T-helper 2 cell (primary cell): ENCODE measurements around the gene CDC42EP1.
"Not testable (repeated sequence)": the region's sequence is repeated elsewhere in the genome, so short reads cannot be mapped to it uniquely, and the experiment has no call there.

Source experiments
- DNase-seq, 5 experiments: peaks; one replicate each; pipeline versions ENCODE4 v3.0.0 to v3.0.0-alpha.2; 2012 to 2022

The CDC42EP1 gene

DNA sequence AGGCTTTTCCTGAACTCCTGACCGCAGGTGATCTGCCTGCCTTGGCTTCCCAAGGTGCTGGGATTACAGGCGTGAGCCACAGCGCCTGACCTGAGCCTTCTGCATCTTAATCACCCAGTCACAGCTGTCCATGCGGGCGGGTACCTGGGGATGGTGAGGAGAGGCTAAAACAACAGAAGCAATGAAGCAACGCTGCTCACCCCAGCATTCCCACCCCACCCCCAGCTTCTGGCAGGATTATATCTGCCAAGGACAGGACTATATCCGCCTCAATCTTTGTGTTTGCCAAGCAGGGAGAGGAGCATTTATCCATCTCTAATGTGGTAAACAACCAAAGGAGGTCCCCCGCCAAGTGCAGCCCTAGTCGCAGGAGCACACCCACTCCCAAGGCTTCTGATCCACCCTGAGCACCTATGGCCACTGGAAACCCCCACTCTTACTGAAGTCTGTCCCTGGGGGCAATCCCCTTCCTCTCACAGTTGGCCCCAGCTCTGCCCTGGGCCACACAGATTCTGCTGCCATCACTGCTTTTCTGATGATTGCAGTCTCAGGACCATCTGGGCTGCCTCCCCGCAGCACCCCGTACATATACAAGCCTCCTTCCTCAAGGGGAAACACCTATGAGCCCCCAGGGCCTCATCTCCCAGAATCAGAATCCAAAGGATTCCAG lies 28.4 kb downstream of the CDC42EP1 start:
- DNase-seq = no peak

DNA sequence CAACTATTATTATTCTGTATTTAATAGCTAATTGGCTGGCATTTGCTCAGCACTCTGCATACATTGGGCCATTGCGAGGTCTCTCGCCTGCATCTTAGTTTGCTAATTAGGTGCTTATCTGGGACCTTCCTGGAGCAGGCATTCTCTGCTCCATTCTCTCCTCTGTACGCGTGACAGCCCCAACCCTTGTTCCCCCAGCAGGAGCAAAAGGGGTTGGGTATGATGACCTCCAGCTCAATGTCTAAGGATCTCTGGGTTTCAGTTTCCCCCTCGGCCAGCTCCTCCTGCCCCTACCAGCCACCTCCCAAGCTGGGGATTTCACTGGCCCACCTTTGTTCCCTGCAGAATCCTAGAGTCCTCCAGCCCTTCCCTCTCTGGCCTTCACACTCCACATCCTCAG lies 29.4 kb downstream of the CDC42EP1 start:
- no peak for DNase-seq

DNA sequence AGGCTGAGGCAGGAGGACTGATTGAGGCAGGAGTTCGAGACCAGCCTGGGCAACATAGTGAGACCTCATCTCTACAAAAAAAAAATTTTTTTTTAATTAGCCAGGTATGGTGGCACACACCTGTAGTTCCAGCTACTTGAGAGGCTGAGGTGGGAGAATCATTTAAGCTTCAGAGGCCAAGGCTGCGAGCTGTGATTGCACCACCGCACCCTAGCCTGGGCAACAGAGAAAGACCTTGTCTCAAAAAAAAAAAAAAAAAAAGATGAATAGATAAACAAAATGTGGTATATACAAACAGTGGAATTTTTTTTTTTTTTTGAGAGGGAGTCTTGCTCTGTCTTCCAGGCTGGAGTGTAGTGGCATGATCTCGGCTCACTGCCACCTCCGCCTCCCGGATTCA lies 30.8 kb downstream of the CDC42EP1 start:
- not testable (repeated sequence) for DNase-seq

DNA sequence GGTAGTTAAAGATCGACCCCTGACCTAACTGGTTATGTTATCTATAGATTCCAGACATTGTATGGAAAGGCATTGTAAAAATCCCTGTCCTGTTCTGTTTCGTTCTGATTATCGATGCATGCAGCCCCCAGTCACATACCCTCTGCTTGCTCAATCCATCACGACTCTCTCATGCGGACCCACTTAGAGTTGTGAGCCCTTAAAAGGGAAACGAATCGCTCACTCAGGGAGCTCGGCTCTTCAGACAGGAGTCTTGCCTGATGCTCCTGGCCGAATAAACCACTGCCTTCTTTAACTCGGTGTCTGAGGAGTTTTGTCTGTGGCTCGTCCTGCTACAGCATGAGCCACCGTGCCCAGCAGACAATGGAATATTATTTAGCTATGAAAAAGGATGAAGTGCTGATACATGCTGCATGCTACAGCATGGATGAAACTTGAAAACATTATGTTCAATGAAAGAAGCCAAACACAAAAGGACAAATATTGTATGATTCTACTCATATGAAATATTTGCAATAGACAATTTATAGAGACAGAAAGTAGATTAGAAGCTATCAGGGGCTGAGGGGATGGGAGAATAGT lies 31.6 kb downstream of the CDC42EP1 start:
- no peak for DNase-seq

DNA sequence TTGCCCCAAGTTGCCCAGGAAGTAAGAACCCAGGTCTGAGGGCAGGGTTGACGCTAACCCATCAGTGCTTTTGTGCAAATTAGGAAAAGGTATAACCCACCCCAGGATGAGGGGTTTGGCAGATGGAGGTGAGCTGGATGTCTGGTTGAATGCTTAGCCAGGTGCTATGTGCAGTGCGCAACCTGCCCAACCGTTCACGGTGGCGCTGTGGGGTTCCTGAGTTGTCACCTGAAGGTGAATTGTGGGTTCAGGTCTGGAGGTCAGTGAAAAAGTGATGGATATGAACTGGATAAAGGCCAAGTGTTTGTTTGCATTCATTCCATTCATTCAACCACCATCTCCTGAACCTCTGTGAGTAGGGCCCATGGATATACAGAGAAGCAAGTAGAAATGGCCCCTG lies 34.0 kb downstream of the CDC42EP1 start:
- no peak for DNase-seq

DNA sequence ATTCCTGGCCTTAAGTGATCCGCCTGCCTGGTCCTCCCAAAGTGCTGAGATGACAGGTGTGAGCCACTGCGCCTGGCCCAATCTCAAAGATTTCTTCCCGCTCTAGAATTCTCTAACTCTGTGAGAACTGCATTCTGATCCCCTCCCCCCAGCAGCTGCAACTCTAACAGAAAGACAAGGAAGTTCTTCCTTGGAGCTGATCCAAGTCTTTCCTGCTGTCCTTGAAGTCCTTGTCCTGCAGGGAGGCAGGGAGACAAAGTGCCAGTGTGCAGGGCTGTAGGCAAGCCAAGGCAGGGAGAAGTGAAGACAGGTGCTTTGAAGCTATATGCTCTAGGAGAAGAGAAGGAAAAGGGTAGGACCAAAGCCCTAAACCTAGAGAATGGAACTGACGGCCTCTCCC lies 38.9 kb downstream of the CDC42EP1 start:
- no peak for DNase-seq

DNA sequence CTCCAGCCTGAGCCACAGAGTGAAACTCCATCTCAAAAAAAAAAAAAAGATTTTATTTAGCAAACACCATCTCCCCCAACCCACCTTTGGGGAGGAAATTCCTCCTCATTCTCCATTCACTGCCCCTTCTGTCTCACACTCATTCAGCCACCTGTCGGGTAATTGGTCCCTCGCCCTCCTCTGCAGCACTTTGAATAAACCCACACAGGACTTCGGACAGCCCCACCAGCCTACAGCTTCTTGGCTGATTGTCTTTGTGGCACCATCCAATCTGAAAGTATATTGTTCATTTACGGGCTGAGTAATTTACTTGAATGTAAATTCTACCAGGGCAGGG lies 40.9 kb downstream of the CDC42EP1 start:
- DNase-seq = no peak

DNA sequence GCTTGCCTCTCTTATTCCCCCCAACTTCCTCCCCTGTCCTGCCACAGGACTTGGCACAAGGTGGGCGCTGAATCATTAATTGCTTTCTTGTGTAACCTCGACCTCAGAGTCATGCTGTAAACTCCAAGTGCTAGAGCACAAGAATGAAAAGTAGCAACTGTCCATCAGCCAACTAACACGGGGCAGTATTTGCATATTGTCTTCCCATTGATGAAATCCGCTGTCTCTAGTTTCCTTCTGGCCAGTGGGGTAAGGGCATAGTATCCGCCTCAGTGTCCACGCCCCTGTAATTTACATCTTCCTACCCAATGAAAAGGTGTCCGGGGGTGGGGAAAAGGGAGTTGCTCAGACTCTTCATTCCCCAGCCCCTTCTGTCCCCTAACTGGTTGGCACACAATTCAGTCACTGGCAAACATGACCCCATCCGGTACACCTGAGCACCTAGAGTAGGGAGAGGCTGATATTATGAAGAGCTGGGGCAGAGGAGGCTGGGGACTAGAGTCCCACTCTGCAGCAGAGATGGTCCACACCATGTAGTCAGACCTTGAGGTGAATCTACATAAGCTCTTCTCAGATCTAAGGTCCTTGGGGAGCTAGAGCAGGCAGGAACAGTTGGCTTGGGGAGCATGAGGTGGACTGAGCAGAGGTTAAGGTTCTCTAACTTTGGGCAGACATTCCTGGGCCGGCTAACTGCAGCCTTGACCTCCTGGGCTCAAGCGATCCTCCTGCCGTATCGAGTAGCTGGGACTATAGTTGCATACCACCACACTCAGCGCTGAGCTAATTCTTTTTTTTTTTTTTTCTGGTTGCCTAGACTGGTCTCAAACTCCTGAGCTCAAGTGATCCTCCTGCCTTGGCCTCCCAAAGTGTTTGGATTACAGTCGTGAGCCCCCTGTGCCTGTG lies 41.5 kb downstream of the CDC42EP1 start:
- DNase-seq = no peak

DNA sequence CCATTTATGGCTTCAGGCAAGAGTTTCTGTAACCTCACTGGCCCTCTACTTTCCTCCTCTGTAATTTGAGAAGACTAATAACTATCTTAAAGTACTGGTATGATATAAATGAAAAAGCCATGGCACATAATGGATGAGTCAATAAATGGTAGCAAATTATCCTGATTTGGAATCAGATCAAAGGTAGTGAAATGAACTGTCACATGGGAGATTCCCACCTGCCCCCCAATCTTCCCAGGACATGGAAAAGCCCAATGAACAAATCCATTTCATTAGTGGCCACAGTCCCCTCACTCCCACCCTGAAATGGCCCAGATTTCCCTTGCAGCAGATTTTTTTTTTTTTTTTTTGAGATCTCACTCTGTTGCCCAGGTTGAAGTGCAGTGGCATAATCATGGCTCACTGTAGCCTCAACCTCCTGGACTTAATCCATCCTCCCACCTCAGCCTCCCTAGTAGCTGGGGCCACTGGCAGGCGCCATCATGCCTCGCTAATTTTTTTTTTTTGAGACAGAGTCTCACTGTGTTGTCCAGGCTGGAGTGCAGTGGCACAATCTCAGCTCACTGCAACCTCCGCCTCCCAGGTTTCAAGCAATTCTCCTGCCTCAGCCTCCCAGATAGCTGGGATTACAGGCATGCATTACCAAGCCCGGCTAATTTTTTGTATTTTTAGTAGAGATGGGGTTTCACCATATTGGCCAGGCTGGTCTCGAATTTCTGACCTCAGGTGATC lies 42.4 kb downstream of the CDC42EP1 start:
- DNase-seq = not testable (repeated sequence)

DNA sequence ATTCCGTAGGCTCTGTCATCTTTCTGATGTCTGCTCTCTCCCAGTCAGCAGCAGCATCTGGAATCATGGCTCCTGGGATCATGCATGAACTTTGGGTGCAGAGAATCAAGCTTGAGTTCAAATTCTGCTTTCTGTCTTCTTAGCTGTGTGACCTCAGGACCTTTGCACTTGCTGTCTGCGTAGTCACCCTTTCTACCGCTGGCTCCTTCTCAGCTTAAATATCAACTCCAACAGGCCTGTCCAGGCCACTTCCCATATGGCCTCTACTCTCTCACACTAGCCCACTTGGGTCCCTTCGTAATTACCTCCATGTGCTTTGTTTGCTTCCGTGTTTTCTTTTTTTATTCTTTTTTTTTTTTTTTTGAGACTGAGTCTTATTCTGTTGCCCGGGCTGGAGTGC lies 43.8 kb downstream of the CDC42EP1 start:
- DNase-seq = no peak

DNA sequence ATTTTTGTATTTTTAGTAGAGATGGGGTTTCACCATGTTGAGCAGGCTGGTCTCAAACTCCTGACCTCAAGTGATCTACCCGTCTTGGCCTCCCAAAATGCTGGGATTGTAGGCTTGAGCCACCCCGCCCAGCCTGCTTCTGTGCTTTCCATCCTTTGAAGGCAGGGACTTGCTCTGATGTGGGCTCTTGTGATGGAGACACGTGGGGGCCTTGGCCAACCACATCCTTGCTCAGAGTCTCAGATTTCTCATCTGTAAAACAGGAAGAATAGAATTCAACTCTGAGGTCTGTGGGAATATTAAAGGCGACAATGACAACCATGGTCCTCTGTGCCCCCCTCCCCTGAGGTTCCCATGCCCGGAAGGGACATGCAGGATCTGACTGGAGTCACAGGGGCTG lies 44.6 kb downstream of the CDC42EP1 start:
- peak in 3 of 5 experiments; percentile 59 to 76 (median 67) for DNase-seq

DNA sequence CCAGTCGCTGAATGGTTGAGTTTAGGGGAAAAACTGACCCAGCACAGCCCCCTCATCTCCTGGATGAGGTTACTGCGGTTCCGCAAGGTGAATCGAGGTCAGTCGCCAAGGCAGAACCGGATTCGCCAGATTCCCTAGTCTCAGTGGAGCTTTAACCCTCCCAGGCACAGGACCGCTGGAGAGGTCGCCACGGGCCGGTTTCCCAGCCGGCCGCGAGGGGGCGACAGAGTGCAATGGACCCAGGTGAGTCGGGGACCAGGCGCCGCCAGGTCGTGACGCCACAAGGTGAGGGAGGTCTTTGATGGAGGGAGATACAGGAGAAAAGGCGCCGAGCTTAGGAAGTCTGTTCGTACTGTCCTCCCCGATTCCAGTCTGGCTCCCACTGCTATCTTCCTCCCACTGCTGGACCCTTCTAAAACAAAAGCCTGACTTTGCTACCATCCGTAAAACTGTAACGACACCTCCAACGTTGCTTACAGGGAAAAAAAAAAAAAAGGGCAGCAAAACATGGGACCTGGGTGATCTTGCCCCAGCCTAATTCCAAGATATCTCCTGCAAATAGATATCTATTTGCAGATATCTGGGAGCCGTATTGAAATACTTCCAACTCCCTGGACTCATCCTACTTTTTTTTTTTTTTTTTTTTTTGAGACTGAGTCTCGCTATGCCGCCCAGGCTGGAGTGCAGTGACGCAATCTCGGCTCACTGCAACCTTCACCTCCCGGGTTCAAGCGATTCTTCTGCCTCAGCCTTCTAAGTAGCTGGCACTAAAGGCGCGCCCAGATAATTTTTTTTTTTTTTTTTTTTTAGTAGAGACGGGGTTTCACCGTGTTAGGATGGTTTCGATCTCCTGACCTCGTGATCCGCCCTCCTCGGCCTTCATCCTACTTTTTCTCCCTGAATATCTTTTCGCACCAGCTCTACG lies 47.0 kb downstream of the CDC42EP1 start:
- peak; percentile 82 to 92 (median 86) for DNase-seq

DNA sequence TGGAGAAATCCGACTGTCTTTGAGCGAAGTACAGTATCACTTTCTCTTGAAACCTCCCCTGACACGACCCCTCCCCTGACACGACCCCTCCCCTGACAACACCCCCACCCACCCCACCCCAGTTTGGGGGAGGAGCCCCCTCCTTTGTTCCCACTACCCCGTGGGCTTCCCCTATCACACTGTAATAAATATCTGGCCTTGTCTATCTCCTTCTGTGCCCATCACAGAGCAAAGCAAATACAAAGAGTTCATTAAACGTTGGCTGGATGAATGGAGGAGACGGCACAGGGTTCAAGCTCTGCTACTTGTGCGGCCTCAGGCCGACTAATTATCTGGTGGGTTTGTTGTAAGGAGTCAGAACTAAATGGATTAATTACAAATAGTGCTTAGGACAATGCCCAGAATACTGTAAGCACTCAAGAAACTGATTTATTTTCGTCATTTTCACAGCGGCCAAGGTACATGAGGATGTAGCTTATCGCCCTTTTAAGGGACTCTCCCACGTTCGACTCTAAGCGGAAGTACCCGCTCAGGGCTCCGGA lies 47.7 kb downstream of the CDC42EP1 start:
- no peak for DNase-seq

DNA sequence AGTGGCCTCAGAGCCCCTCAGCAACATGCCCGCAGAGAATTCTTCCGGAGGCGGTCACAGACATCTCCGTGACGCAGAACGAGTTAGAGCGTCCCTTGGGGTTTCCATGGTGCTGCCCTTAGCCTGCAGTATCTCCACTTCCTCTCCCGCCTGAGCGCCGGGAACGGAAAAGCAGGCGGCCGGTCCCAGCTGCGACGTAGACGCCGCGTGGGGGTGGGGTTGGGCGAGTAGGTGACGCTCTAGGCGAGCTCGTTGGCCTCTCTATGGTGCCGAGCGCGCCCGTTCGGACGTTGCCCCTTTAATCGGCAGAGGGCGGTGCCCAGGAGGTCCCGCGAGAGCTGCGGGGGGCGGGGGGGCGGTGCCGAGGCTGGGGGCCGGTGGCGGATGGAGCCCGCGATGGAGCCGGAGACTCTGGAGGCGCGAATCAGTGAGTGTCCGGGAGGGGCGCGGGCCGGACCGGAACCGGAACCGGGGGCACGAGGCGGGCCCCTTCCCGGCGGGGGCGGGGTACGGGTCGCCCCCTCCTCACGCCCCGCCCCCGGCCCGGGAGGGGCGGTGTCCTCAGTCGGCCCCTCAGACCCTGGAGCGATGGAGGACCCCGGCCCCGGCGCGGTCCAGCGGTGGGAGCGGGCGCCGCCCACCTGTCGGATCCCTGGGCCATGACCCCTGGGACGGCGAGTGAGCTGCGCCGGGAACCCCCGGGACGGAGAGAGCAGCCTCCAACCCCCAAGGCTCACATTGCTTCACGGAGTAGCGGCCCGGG lies 48.4 kb downstream of the CDC42EP1 start, which contains the start of gene GGA1:
Gene GGA1, plus strand, starts transcription at position 358 of the 763 bp plus-strand sequence. Its CDS starts 27 bp downstream, at position 385.
- peak; percentile 86 to 100 (median 96) for DNase-seq

DNA sequence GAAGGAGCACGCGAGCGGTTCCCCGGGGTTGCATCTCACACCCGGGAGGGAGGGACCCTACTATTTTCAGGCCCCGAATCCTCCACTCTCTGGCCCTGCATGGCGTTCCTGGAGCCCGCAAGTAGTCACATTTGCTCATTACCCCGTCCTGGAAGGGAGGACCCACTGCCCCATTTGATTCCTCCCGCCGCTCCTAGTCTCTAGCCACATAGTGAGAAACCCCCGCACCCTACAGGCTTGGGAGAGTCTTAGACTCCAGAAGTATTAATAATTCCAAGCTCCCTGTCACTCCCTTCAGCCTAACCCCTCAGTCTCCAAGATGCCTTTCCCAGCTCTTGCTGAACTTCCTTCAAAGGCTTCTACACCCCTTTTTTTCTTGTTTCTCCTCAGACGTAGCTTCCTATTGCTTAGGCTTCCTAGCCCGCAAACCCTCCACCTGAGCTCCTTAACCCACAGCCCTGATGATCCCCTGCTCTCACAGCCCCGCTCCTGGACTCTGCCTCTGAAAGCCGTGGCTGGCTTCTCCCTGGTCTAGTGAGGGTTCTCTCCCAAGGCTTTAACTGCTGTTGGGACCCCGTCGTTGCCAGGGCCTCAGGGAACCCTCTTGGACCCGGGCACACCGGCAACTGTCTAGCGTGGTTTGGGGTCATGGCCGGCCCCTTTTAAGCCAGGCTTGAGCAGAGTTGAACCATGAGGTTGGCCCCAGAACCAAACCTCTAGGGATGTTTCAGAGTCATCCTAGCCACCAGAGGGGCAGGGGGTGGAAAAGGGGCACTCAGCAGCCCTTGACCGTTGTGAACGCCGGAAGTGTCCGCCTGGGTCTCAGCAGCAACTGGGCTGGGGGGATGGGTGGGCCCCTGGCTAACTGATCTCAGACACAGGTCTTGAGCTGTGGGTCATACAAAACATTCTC lies 49.2 kb downstream of the CDC42EP1 start:
- DNase-seq = no peak

DNA sequence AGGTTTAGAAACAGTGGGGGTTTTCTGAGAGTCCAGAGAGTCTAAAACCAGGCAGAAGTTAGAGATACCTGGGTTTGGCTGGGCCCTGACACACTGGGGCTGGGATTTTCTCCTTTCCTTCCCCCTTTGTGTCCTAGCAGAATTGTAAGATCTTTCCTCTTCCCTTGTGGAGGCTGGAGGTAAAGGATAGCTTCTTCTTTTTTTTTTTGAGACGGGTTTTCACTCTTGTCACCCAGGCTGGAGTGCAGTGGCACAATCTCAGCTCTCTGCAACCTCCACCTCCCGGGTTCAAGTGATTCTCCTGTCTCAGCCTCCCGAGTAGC lies 49.8 kb downstream of the CDC42EP1 start:
- not testable (repeated sequence) for DNase-seq

DNA sequence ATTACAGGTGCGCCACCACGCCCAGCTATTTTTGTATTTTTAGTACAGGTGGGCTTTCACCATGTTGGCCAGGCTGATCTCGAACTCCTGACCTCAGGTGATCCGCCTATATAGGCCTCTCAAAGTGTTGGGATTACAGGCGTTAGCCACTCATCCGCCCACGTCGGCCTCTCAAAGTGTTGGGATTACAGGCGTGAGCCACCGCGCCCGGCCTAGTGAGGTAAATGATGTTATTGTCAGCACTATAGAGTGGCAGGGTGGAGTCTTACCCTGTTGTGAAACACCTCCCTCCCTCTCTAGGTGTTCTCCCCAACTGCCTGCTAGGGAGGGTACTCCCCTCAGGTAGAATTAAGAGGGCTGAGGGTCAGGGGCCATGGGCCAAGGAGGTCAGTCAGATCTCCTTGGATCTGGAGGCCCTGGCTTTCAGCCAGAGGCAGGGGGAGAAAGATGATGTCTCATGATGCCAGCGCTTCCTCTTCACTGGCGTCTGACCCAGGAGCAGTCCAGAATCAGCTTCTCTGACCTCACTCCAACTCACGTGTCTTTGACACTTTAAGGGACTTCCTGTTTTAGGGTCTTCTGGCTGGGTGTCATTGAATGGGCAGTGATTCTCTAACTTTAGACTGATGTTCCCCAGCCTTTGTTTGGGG lies 50.3 kb downstream of the CDC42EP1 start:
- DNase-seq = no peak

DNA sequence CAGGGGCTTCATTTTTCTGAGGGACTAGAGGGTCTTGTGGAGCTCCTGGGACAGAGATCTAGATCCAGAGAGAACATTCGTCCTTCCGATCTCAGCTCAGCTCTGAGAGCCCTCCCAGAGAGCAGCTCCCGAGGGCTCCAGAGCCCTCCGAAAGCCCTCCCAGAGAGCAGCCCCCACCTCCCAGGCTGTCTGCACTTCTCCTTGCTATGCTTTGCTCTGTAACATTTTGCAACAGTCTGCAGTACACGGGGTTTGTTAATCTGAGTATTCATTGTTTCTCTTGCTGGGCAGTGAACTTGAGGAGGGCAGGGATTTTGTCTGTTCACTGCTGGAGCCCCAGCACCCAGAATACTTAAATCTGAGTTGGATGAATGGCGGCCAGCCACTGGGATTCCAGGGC lies 50.9 kb downstream of the CDC42EP1 start:
- DNase-seq = no peak
